HepG2 (cell line): ENCODE data around the gene PRKAB1. TPM values are rescaled to one million over a fixed set of nuclear protein-coding genes. Genes with fewer than 3 reads are reported as not detected.

Source experiments
- ATAC-seq: fragments of 200-7000 bp; cut with Tn5 transposase; 3 replicates; pipeline ENCODE4 v1.9.1; 2020; ENCODE audit warnings: mild to moderate bottlenecking, moderate library complexity
- BruUV-seq: library from RNA; stranded (reverse); fragments of 400-500 nt; replicated peaks from 2 replicates; lab custom pipeline; 2021; lab: Mats Ljungman, UMichigan
- CTCF ChIA-PET: fragments of 300-600 bp; formaldehyde crosslinking; extraction: SDS; loops from one replicate; lab custom pipeline; 2021; ENCODE audit warnings: low total read pairs, inconsistent platforms, low intra/inter-chr PET ratio; lab: Yijun Ruan, JAX
- POLR2A ChIA-PET: fragments of 350-600 bp; sonication (Branson Sonifier 250); formaldehyde crosslinking; loops from one replicate; lab custom pipeline; 2020; ENCODE audit warnings: antibody characterized with exemption, inconsistent platforms; lab: Yijun Ruan, JAX
- DNase-seq: peaks from one replicate; pipeline ENCODE4 v3.0.0-alpha.2; 2015; ENCODE audit warnings: low spot score
- FAIRE-seq: peaks from 3 replicates; lab custom pipeline; 2011; peaks lifted over from hg19 to GRCh38; lab: Jason Lieb, UNC
- H2AFZ ChIP-seq: one replicate; pipeline ENCODE4 v1.6.1; 2011; ENCODE audit warnings: low read length, inconsistent platforms
- H3K27ac ChIP-seq: fragments of 300-600 bp; 3 replicates; pipeline ENCODE4 v1.8.0; 2011; ENCODE audit warnings: mixed run types, mild to moderate bottlenecking, mixed read lengths, low read length, inconsistent platforms; ENCODE audit not compliant: insufficient read depth; ENCODE audit errors: extremely low read length
- H3K27me3 ChIP-seq, 2 experiments: fragments of 200-600 bp in 1 of 2; 2 replicates in 1 of 2; 3 replicates in 1 of 2; pipeline versions ENCODE4 v1.6.0 to v1.8.0; 2011; ENCODE audit warnings: low read length in 2 of 2, mild to moderate bottlenecking in 2 of 2, moderate library complexity in 2 of 2, inconsistent platforms in 1 of 2; ENCODE audit not compliant: insufficient read depth in 2 of 2, control insufficient read depth in 1 of 2
- H3K36me3 ChIP-seq, 2 experiments: fragments of 200-600 bp in 1 of 2; replicated peaks in 1 of 2; 2 replicates in 1 of 2; 3 replicates in 1 of 2; pipeline versions ENCODE4 v1.5.1 to v1.8.0; 2011; ENCODE audit warnings: low read length in 2 of 2, inconsistent platforms in 1 of 2; ENCODE audit not compliant: insufficient read depth in 2 of 2, control insufficient read depth in 1 of 2
- H3K4me1 ChIP-seq: 2 replicates; pipeline ENCODE4 v1.5.1; 2012; ENCODE audit warnings: low read length, inconsistent platforms; ENCODE audit not compliant: insufficient read depth
- H3K4me2 ChIP-seq: 2 replicates; pipeline ENCODE4 v1.6.0; 2011; ENCODE audit warnings: low read depth, low read length, inconsistent platforms
- H3K4me3 ChIP-seq, 3 experiments: fragments of 200-600 bp in 1 of 3; sonication (generic), shearing (Covaris generic) in 1 of 3; replicated peaks in 1 of 3; 2 replicates each; pipeline ENCODE4 v1.5.1; 2011 to 2016; ENCODE audit warnings: low read length in 3 of 3, inconsistent platforms in 2 of 3, low read depth in 2 of 3, mild to moderate bottlenecking in 2 of 3, control low read depth in 1 of 3, mixed read lengths in 1 of 3; ENCODE audit not compliant: insufficient read depth in 1 of 3
- H3K79me2 ChIP-seq: one replicate; pipeline ENCODE4 v1.6.1; 2011; ENCODE audit warnings: low read length, inconsistent platforms; ENCODE audit not compliant: insufficient read depth
- H3K9ac ChIP-seq: 2 replicates; pipeline ENCODE4 v1.6.0; 2011; ENCODE audit warnings: mild to moderate bottlenecking, low read depth, low read length, inconsistent platforms; ENCODE audit not compliant: insufficient read depth
- H3K9me3 ChIP-seq: 2 replicates; pipeline ENCODE4 v1.5.1; 2012; ENCODE audit warnings: mild to moderate bottlenecking, low read length
- H4K20me1 ChIP-seq: 2 replicates; pipeline ENCODE4 v1.6.0; 2011; ENCODE audit warnings: inconsistent platforms, mild to moderate bottlenecking, low read length, moderate library complexity; ENCODE audit not compliant: insufficient read depth
- MAFF ChIP-seq: IDR thresholded peaks from 2 replicates; pipeline ENCODE4 v1.6.1; 2011; ENCODE audit warnings: low read depth, low read length, improper control_type of control experiment
- MAFK ChIP-seq, 2 experiments: IDR thresholded peaks in 1 of 2; conservative IDR thresholded peaks in 1 of 2; 2 replicates each; pipeline ENCODE4 v1.6.1; 2011; ENCODE audit warnings: improper control_type of control experiment in 2 of 2, low read length in 2 of 2
- ZNF281 ChIP-seq: sonication (generic); formaldehyde crosslinking; IDR thresholded peaks from 2 replicates; pipeline ENCODE4 v1.4.0; 2020; ENCODE audit warnings: missing genetic modification reagents, borderline replicate concordance
- WGBS: methylation state at CpG from one replicate; pipeline ENCODE4 v1.1.6; 2017; ENCODE audit warnings: low lambda C conversion rate; 5-methylcytosine and 5-hydroxymethylcytosine counted together
- in situ Hi-C: cut with HindIII; loops from 2 replicates; pipeline ENCODE4 v1.10.0; 2017; ENCODE audit warnings: low pct_unique_long_range_greater_than_20kb; ENCODE audit not compliant: extremely low pct_ligation_motif_present
- intact Hi-C: fragments of 100-400 bp; cut with micrococcal nuclease; formaldehyde crosslinking; loops from one replicate; pipeline ENCODE4 v1.10.0; 2022; ENCODE audit not compliant: unreplicated experiment
- polyA plus RNA-seq, 8 experiments: library from polyadenylated mRNA; depleted of rRNA in 3 of 8; stranded (reverse) in 7 of 8; unstranded in 1 of 8; fragments of >200 nt; fragmentation: Illumina TruSeq in 4 of 8; extraction: Trizol in 4 of 8; gene quantifications; 2 replicates each; pipeline versions ENCODE4 v1.2.1 to v1.2.3, GENCODE V29; 2011 to 2016; ENCODE audit warnings: low read depth in 4 of 8, missing spikeins in 1 of 8, mixed read lengths in 1 of 8; ENCODE audit not compliant: insufficient read depth in 1 of 8
- total RNA-seq, 5 experiments: library from RNA; depleted of rRNA; stranded (reverse); fragments of >200 nt; fragmentation: Illumina TruSeq; extraction: Trizol; gene quantifications; 2 replicates each; pipeline ENCODE4 v1.2.3, GENCODE V29; 2016; ENCODE audit warnings: low read depth in 1 of 5
- TF ChIP-seq, protein P1 (sequence below): sonication (generic); formaldehyde crosslinking; IDR thresholded peaks from 2 replicates; pipeline ENCODE4 v1.4.0; 2020; ENCODE audit warnings: low read depth, missing genetic modification reagents

PRKAB1 gene
- total and polyA plus RNA-seq, 2 of the 13 experiments (the other 11 are each of a cell fraction or from before 2014, with no cell fraction given) = 28.4 to 35.5 TPM

GRCh38 chr12:119666226-119666795 lies 1.6 kb upstream of the PRKAB1 start:
- DNase-seq (no peak), ATAC-seq (no peak), FAIRE-seq (no peak)
- peaks cover 10% of the 10 kb centered on the region for H4K20me1 ChIP-seq
- CTCF ChIA-PET = no interaction called here
- no peak overlapping the region for H3K9ac ChIP-seq
- peaks cover 43% of the 10 kb centered on the region for H3K4me1 ChIP-seq
- no TSS peak for BruUV-seq
- H3K4me2 ChIP-seq = no peak overlapping the region
- POLR2A ChIA-PET = no interaction called here
- no peak overlapping the region for H3K27ac ChIP-seq
- H3K36me3 ChIP-seq = peaks cover 0 to 9% of the 10 kb centered on the region in 2 experiments; a peak in 2 of 5 replicates
- H3K9me3 ChIP-seq = no peaks in the 10 kb centered on the region
- no peak overlapping the region for H2AFZ ChIP-seq
- no peaks in the 10 kb centered on the region; a peak in 1 of 5 replicates for H3K27me3 ChIP-seq
- TF ChIP-seq MAFF = peak; percentile 29; the same call in 1 of the 2 replicates
- TF ChIP-seq, protein P1, sequence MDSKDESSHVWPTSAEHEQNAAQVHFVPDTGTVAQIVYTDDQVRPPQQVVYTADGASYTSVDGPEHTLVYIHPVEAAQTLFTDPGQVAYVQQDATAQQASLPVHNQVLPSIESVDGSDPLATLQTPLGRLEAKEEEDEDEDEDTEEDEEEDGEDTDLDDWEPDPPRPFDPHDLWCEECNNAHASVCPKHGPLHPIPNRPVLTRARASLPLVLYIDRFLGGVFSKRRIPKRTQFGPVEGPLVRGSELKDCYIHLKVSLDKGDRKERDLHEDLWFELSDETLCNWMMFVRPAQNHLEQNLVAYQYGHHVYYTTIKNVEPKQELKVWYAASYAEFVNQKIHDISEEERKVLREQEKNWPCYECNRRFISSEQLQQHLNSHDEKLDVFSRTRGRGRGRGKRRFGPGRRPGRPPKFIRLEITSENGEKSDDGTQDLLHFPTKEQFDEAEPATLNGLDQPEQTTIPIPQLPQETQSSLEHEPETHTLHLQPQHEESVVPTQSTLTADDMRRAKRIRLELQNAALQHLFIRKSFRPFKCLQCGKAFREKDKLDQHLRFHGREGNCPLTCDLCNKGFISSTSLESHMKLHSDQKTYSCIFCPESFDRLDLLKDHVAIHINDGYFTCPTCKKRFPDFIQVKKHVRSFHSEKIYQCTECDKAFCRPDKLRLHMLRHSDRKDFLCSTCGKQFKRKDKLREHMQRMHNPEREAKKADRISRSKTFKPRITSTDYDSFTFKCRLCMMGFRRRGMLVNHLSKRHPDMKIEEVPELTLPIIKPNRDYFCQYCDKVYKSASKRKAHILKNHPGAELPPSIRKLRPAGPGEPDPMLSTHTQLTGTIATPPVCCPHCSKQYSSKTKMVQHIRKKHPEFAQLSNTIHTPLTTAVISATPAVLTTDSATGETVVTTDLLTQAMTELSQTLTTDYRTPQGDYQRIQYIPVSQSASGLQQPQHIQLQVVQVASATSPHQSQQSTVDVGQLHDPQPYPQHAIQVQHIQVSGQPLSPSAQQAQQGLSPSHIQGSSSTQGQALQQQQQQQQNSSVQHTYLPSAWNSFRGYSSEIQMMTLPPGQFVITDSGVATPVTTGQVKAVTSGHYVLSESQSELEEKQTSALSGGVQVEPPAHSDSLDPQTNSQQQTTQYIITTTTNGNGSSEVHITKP (CRISPR knock-in tag) = peak; percentile 57; the same call in 1 of the 2 replicates
- TF ChIP-seq ZNF281 (CRISPR knock-in tag) = no peak
- peak in 1 of 2 experiments; percentile 72; a peak in 2 of 4 replicates for TF ChIP-seq MAFK (conservative IDR thresholded peaks at IDR 0.05 in 1 of 2, IDR thresholded peaks at IDR 0.05 in 1 of 2; ENCODE audit: low read length in 2 of 2)
- peaks cover 13% of the 10 kb centered on the region for H3K79me2 ChIP-seq
- intact Hi-C loops = no loop called here
- 40% methylated on average over 2 of the region's 2 CpGs for WGBS
- H3K4me3 ChIP-seq = no peak overlapping the region
- in situ Hi-C loops = no loop called here
